Panc1 (cell line): Measurements from ENCODE around the gene PDE1C. TPM values are rescaled to one million over a fixed set of nuclear protein-coding genes. Genes with fewer than 3 reads are reported as not detected.

ENCODE experiments used
- ATAC-seq: fragments of 200-7000 bp; cut with Tn5 transposase; 2 replicates; pipeline ENCODE4 v1.9.1; 2020; ENCODE audit warnings: mild to moderate bottlenecking, moderate library complexity
- BruUV-seq: library from RNA; stranded (reverse); fragments of 400-500 nt; replicated peaks from 2 replicates; lab custom pipeline; 2021; lab: Mats Ljungman, UMichigan
- CTCF ChIA-PET: fragments of 300-600 bp; sonication (Branson Sonifier 250); formaldehyde crosslinking; loops from one replicate; lab custom pipeline; 2022; ENCODE audit warnings: antibody characterized with exemption; lab: Charles Lee
- POLR2A ChIA-PET: fragments of 300-600 bp; sonication (Branson Sonifier 250); formaldehyde crosslinking; loops from one replicate; lab custom pipeline; 2022; ENCODE audit warnings: antibody characterized with exemption; lab: Charles Lee
- DNase-seq: peaks from one replicate; pipeline ENCODE4 v3.0.0-alpha.2; 2010; ENCODE audit warnings: low read depth, low spot score
- H3K27ac ChIP-seq: 2 replicates; pipeline ENCODE4 v1.5.1; 2011; ENCODE audit warnings: mild to moderate bottlenecking, low read length, inconsistent platforms
- H3K27me3 ChIP-seq: fragments of 200-500 bp; sonication (Bioruptor generic); 2 replicates; pipeline ENCODE4 v1.6.0; 2014; ENCODE audit warnings: low read length, inconsistent platforms; ENCODE audit not compliant: control insufficient read depth, insufficient read depth
- H3K36me3 ChIP-seq: fragments of 200-500 bp; sonication (Bioruptor generic); 2 replicates; pipeline ENCODE4 v1.5.1; 2014; ENCODE audit warnings: inconsistent platforms, mild to moderate bottlenecking, low read length, moderate library complexity; ENCODE audit not compliant: control insufficient read depth, insufficient read depth
- H3K4me1 ChIP-seq: 2 replicates; pipeline ENCODE4 v1.5.1; 2011; ENCODE audit warnings: inconsistent platforms, mild to moderate bottlenecking, low read length, moderate library complexity; ENCODE audit not compliant: control insufficient read depth, insufficient read depth
- H3K4me3 ChIP-seq, 2 experiments: 2 replicates each; pipeline ENCODE4 v1.5.1; 2011 to 2012; ENCODE audit warnings: low read depth in 2 of 2, low read length in 2 of 2, mild to moderate bottlenecking in 2 of 2, inconsistent platforms in 1 of 2, moderate library complexity in 1 of 2
- H3K9me3 ChIP-seq: fragments of 200-500 bp; sonication (Bioruptor generic); 2 replicates; pipeline ENCODE4 v1.5.1; 2014; ENCODE audit warnings: low read depth, mild to moderate bottlenecking, inconsistent platforms, low read length, moderate library complexity; ENCODE audit not compliant: control insufficient read depth, insufficient read depth
- POLR2AphosphoS5 ChIP-seq: IDR thresholded peaks from 2 replicates; pipeline ENCODE4 v1.6.1; 2012; ENCODE audit warnings: mild to moderate bottlenecking, low read depth, low read length, moderate library complexity
- SIN3A ChIP-seq: IDR thresholded peaks from 2 replicates; pipeline ENCODE4 v1.6.1; 2012; ENCODE audit warnings: low read depth, mild to moderate bottlenecking, low read length, moderate library complexity, borderline replicate concordance; ENCODE audit not compliant: insufficient read depth
- TCF7L2 ChIP-seq: IDR thresholded peaks from 2 replicates; pipeline ENCODE4 v1.6.1; 2011; ENCODE audit warnings: mild to moderate bottlenecking, low read depth, low read length, inconsistent platforms
- in situ Hi-C: cut with HindIII; loops from 2 replicates; pipeline ENCODE4 v1.10.0; 2016; ENCODE audit warnings: low sequenced_read_pairs, low pct_unique_long_range_greater_than_20kb
- intact Hi-C: fragments of 100-400 bp; cut with micrococcal nuclease; formaldehyde crosslinking; loops from one replicate; pipeline ENCODE4 v1.10.0; 2022; ENCODE audit not compliant: unreplicated experiment
- total RNA-seq: library from RNA; stranded (reverse); gene quantifications from one replicate; pipeline ENCODE4 v1.2.1, GENCODE V29; 2021; ENCODE audit not compliant: unreplicated experiment
- TF ChIP-seq, protein P1 (sequence below): fragments of 450-650 bp; IDR thresholded peaks from 2 replicates; pipeline ENCODE4 v1.5.1; 2017; ENCODE audit warnings: mild to moderate bottlenecking
- TF ChIP-seq, protein P2 (sequence below), 2 experiments: IDR thresholded peaks; 2 replicates each; pipeline ENCODE4 v1.6.1; 2011 to 2012; ENCODE audit warnings: low read depth in 2 of 2, control low read depth in 1 of 2, low read length in 1 of 2, mild to moderate bottlenecking in 1 of 2, moderate library complexity in 1 of 2; ENCODE audit not compliant: insufficient read depth in 1 of 2

The PDE1C gene
- total RNA-seq, 1 experiment from 2014 or later: not detected

DNA sequence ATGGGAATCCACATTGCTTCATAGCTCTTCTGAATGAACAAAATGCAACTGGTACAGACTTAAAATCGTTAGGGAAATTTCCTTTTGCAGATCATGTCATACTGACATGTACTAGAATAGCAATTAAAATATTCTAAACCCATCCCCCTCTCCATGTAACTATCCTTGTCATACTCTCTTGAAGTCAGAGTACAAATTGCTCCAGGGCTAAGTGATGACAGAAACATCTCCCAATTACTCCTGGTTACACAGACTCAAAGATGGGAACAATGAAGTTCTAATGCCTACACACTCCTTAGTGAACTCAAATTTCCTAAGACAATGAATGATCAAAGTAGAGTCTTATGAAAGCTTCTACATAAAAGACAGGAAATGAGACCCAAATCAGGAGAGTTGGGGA, 87.2 kb downstream of the PDE1C start:
- H3K4me1 ChIP-seq: no peaks in the 10 kb centered on the region
- ATAC-seq (no peak), DNase-seq (no peak)
- H3K9me3 ChIP-seq: no peaks in the 10 kb centered on the region
- ChIA-PET CTCF (interaction anchor here (0.6 kb wide), 1 partner anchor 200 kb away, joined by 3 read pairs; no protein-coding TSS in a partner anchor), POLR2A (no interaction called here)
- no peaks in the 10 kb centered on the region for H3K36me3 ChIP-seq
- BruUV-seq: no TSS peak
- intact Hi-C loops (no loop called here), in situ Hi-C loops (no loop called here)
- H3K27ac ChIP-seq: no peak overlapping the region
- TF ChIP-seq, protein P1, sequence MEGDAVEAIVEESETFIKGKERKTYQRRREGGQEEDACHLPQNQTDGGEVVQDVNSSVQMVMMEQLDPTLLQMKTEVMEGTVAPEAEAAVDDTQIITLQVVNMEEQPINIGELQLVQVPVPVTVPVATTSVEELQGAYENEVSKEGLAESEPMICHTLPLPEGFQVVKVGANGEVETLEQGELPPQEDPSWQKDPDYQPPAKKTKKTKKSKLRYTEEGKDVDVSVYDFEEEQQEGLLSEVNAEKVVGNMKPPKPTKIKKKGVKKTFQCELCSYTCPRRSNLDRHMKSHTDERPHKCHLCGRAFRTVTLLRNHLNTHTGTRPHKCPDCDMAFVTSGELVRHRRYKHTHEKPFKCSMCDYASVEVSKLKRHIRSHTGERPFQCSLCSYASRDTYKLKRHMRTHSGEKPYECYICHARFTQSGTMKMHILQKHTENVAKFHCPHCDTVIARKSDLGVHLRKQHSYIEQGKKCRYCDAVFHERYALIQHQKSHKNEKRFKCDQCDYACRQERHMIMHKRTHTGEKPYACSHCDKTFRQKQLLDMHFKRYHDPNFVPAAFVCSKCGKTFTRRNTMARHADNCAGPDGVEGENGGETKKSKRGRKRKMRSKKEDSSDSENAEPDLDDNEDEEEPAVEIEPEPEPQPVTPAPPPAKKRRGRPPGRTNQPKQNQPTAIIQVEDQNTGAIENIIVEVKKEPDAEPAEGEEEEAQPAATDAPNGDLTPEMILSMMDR: no peak
- TF ChIP-seq POLR2AphosphoS5 (no peak), TCF7L2 (no peak), SIN3A (no peak)
- TF ChIP-seq, protein P2, sequence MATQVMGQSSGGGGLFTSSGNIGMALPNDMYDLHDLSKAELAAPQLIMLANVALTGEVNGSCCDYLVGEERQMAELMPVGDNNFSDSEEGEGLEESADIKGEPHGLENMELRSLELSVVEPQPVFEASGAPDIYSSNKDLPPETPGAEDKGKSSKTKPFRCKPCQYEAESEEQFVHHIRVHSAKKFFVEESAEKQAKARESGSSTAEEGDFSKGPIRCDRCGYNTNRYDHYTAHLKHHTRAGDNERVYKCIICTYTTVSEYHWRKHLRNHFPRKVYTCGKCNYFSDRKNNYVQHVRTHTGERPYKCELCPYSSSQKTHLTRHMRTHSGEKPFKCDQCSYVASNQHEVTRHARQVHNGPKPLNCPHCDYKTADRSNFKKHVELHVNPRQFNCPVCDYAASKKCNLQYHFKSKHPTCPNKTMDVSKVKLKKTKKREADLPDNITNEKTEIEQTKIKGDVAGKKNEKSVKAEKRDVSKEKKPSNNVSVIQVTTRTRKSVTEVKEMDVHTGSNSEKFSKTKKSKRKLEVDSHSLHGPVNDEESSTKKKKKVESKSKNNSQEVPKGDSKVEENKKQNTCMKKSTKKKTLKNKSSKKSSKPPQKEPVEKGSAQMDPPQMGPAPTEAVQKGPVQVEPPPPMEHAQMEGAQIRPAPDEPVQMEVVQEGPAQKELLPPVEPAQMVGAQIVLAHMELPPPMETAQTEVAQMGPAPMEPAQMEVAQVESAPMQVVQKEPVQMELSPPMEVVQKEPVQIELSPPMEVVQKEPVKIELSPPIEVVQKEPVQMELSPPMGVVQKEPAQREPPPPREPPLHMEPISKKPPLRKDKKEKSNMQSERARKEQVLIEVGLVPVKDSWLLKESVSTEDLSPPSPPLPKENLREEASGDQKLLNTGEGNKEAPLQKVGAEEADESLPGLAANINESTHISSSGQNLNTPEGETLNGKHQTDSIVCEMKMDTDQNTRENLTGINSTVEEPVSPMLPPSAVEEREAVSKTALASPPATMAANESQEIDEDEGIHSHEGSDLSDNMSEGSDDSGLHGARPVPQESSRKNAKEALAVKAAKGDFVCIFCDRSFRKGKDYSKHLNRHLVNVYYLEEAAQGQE (IDR thresholded peaks at IDR 0.05; ENCODE audit: insufficient read depth in 1 of 2, low read depth in 2 of 2, low read length in 1 of 2): no peak
- H3K27me3 ChIP-seq: no peaks in the 10 kb centered on the region
- no peak overlapping the region for H3K4me3 ChIP-seq

DNA sequence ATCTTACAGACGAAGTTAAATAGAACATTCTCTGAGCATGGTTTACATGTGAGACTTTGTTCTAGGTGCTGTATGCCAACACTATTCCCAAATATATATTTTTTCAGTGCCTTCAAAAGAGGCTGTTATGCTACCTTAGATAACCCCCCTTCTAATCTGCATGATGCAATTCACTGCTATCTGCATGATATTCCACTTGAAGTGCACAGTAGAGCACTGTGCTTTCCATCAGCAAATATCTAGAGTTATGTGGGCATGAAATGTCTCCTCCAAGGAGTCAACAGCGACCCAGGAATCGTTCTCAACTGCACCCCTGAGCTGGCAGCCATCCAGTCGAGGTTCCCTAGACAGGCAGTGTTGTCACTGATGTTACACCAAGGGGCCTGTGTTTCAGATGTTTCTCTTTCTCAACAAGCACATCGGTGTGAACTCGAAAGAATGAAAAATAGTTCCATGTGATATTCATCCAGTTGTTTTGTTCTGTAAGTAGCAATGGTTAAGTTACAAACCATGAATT, 88.3 kb downstream of the PDE1C start:
- in situ Hi-C loops: no loop called here
- H3K27ac ChIP-seq: no peak overlapping the region
- H3K4me3 ChIP-seq: no peak overlapping the region
- no peak for ATAC-seq
- TF ChIP-seq POLR2AphosphoS5: no peak
- TF ChIP-seq, protein P1: no peak
- TF ChIP-seq, protein P2 (IDR thresholded peaks at IDR 0.05; ENCODE audit: insufficient read depth in 1 of 2, low read depth in 2 of 2, low read length in 1 of 2): no peak
- no peak for TF ChIP-seq TCF7L2
- no peak for TF ChIP-seq SIN3A
- H3K36me3 ChIP-seq: no peaks in the 10 kb centered on the region
- ChIA-PET CTCF (no interaction called here), POLR2A (no interaction called here)
- BruUV-seq: no TSS peak
- H3K9me3 ChIP-seq: no peaks in the 10 kb centered on the region
- no peak for DNase-seq
- H3K4me1 ChIP-seq: no peaks in the 10 kb centered on the region
- intact Hi-C loops: no loop called here
- H3K27me3 ChIP-seq: no peaks in the 10 kb centered on the region
